Measurements from ENCODE around the gene MRPL34.
"Not testable (repeated sequence)": the region's sequence is repeated elsewhere in the genome, so short reads cannot be mapped to it uniquely, and the experiment has no call there.

The MRPL34 gene

DNA sequence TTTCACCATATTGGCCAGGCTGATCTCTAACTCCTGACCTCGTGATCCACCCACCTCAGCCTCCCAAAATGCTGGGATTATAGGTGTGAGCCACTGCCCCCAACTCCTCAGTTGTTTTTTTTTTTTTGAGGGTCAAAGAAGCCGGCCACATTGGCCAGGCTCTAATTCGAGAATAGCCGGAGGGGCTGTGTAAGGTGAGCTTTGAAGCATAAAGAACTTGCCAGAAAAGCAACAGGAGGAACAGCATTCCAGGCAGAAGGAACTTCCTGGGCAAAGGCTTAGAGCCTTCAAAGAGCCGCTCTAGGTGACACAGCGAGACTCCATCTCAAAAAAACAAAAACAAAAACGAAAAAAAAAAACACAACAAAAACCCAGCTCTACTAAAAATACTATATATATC lies 39.6 kb upstream of the MRPL34 start:
- Histone ChIP-seq H3K36me3 (replicated peaks; ENCODE audit: low read depth, low read length) (peaks cover 8% of the 10 kb centered on the region), H3K27me3 (ENCODE audit: low read depth, low read length) (no peaks in the 10 kb centered on the region), H3K4me2 (ENCODE audit: low read length) (peak overlapping the region; percentile 61), H3K4me3 (ENCODE audit: low read length) (peak overlapping the region; percentile 70; the same call in 1 of the 2 replicates), H3K9me3 (ENCODE audit: insufficient read depth, low read length) (no peaks in the 10 kb centered on the region), H4K20me1 (ENCODE audit: insufficient read depth, low read length) (no peaks in the 10 kb centered on the region), H3K79me2 (ENCODE audit: low read length) (peaks cover 17% of the 10 kb centered on the region), H3K4me1 (ENCODE audit: low read length) (peaks cover 12% of the 10 kb centered on the region), H3K27ac (ENCODE audit: low read length) (no peak overlapping the region), H2AFZ (ENCODE audit: low read depth, low read length) (no peak overlapping the region), H3K9ac (ENCODE audit: low read length) (no peak overlapping the region)
- TF ChIP-seq, protein P1, sequence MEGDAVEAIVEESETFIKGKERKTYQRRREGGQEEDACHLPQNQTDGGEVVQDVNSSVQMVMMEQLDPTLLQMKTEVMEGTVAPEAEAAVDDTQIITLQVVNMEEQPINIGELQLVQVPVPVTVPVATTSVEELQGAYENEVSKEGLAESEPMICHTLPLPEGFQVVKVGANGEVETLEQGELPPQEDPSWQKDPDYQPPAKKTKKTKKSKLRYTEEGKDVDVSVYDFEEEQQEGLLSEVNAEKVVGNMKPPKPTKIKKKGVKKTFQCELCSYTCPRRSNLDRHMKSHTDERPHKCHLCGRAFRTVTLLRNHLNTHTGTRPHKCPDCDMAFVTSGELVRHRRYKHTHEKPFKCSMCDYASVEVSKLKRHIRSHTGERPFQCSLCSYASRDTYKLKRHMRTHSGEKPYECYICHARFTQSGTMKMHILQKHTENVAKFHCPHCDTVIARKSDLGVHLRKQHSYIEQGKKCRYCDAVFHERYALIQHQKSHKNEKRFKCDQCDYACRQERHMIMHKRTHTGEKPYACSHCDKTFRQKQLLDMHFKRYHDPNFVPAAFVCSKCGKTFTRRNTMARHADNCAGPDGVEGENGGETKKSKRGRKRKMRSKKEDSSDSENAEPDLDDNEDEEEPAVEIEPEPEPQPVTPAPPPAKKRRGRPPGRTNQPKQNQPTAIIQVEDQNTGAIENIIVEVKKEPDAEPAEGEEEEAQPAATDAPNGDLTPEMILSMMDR (IDR thresholded peaks at IDR 0.05; ENCODE audit: low read depth, low read length) = no peak
- TF ChIP-seq EZH2phosphoT487 (IDR thresholded peaks at IDR 0.05; ENCODE audit: low read depth) = no peak

DNA sequence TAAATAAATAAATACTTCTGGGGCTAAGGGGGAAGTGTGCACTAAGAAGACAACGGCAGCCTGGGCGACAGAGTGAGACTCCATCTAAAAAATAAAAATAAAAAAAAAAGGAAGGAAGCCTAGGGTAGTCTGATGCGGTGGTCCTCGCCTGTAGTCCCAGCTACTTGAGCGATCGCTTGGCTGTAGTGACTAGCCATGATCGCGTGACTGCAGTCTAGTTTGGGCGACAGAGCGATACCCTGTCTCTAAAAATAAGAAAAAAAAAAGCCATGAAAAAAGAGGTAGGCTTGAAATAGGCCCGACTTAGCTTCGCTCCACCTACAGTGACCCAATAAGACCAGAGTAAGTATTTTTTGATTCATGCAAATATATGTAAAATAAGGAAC lies 39.1 kb upstream of the MRPL34 start:
- no peaks in the 10 kb centered on the region for H3K9me3 ChIP-seq (ENCODE audit: insufficient read depth, low read length)
- H3K4me1 ChIP-seq (ENCODE audit: low read length) = peaks cover 11% of the 10 kb centered on the region; the same call in 1 of the 2 replicates
- H3K9ac ChIP-seq (ENCODE audit: low read length) = peak overlapping the region; percentile 44
- H2AFZ ChIP-seq (ENCODE audit: low read depth, low read length) = peak overlapping the region; percentile 62; the same call in 1 of the 2 replicates
- H3K79me2 ChIP-seq (ENCODE audit: low read length) = peaks cover 17% of the 10 kb centered on the region
- peak overlapping the region; percentile 70 for H3K4me3 ChIP-seq (ENCODE audit: low read length)
- H3K27ac ChIP-seq (ENCODE audit: low read length) = peak overlapping the region; percentile 16; the same call in 1 of the 2 replicates
- no peak for TF ChIP-seq EZH2phosphoT487 (IDR thresholded peaks at IDR 0.05; ENCODE audit: low read depth)
- TF ChIP-seq, protein P1 (IDR thresholded peaks at IDR 0.05; ENCODE audit: low read depth, low read length) = no peak
- no peaks in the 10 kb centered on the region for H3K27me3 ChIP-seq (ENCODE audit: low read depth, low read length)
- H3K36me3 ChIP-seq (replicated peaks; ENCODE audit: low read depth, low read length) = peaks cover 14% of the 10 kb centered on the region
- no peaks in the 10 kb centered on the region for H4K20me1 ChIP-seq (ENCODE audit: insufficient read depth, low read length)
- peak overlapping the region; percentile 61 for H3K4me2 ChIP-seq (ENCODE audit: low read length)

DNA sequence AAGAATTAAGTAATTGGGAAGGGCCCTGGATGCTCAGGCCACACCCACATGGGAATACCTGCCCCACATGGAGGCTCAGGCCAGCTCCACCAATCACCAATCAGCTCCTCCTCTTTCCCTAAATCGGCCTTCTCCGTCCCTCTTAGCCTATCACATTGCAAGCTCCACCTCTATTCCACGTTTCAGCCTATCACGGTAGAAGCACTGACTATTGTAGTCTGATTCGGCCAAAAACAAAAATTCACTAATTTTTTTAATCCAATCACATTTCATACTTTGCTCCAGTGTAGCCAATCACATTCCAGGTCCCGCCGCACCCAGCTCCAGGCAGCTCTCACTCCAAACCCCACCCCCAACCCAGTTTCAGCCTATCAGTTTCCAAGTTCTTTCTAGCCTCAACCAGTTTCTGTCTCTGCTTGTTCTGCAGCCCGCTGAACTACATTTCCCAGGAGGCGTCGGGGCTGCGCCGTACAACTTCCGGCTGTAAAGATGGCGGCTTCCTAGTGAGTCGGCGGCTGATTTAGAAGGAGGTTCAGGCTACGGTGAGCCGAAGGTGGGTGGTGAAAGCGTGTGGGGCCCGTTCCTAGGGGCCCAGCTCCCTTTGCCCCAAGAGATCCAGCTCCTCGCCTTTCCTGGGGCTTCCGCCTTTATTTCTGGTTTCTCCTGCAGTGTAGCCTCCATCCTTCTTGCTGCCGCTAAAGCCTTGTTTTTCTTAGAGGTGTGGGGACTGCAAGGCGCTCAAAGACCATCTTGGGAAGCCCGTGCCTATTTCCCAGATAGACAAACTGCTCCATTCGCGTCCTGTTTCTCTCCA lies 38.5 kb upstream of the MRPL34 start, which contains the start of gene BABAM1:
TSS of gene BABAM1 (plus strand) at position 469 of the 814 bp plus-strand sequence. CDS start 1,364 bp downstream, outside the sequence.
- Histone ChIP-seq H3K4me2 (ENCODE audit: low read length) (peak within 1 kb of the TSS; percentile 99), H3K27me3 (ENCODE audit: low read depth, low read length) (no peaks in the 10 kb centered on the region), H3K4me1 (ENCODE audit: low read length) (peaks cover 11% of the 10 kb centered on the region; the same call in 1 of the 2 replicates), H3K9ac (ENCODE audit: low read length) (peak within 1 kb of the TSS; percentile 82), H3K27ac (ENCODE audit: low read length) (peak within 1 kb of the TSS; percentile 43), H3K9me3 (ENCODE audit: insufficient read depth, low read length) (no peaks in the 10 kb centered on the region), H3K36me3 (replicated peaks; ENCODE audit: low read depth, low read length) (peaks cover 14% of the 10 kb centered on the region), H4K20me1 (ENCODE audit: insufficient read depth, low read length) (no peaks in the 10 kb centered on the region), H2AFZ (ENCODE audit: low read depth, low read length) (peak within 1 kb of the TSS; percentile 70), H3K79me2 (ENCODE audit: low read length) (peaks cover 17% of the 10 kb centered on the region), H3K4me3 (ENCODE audit: low read length) (peak within 1 kb of the TSS; percentile 89)
- TF ChIP-seq, protein P1 (IDR thresholded peaks at IDR 0.05; ENCODE audit: low read depth, low read length) = no peak
- TF ChIP-seq EZH2phosphoT487 (IDR thresholded peaks at IDR 0.05; ENCODE audit: low read depth) = no peak

DNA sequence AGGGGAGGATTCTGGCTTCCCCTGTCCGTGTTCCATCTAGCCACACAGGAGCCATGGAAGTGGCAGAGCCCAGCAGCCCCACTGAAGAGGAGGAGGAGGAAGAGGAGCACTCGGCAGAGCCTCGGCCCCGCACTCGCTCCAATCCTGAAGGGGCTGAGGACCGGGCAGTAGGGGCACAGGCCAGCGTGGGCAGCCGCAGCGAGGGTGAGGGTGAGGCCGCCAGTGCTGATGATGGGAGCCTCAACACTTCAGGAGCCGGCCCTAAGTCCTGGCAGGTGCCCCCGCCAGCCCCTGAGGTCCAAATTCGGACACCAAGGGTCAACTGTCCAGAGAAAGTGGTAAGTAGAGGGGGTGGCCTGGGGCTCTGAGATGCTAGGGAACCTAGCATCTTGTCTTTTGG lies 36.9 kb upstream of the MRPL34 start:
- Histone ChIP-seq H3K4me2 (ENCODE audit: low read length) (0 out of 2 replicates have a peak overlapping the region, but pooled peaks have one; percentile 99), H3K9ac (ENCODE audit: low read length) (no peak overlapping the region), H2AFZ (ENCODE audit: low read depth, low read length) (no peak overlapping the region), H3K36me3 (replicated peaks; ENCODE audit: low read depth, low read length) (peaks cover 17% of the 10 kb centered on the region), H3K9me3 (ENCODE audit: insufficient read depth, low read length) (no peaks in the 10 kb centered on the region), H3K4me3 (ENCODE audit: low read length) (no peak overlapping the region), H3K27me3 (ENCODE audit: low read depth, low read length) (no peaks in the 10 kb centered on the region), H3K4me1 (ENCODE audit: low read length) (peaks cover 11% of the 10 kb centered on the region; the same call in 1 of the 2 replicates), H3K27ac (ENCODE audit: low read length) (no peak overlapping the region), H3K79me2 (ENCODE audit: low read length) (peaks cover 17% of the 10 kb centered on the region), H4K20me1 (ENCODE audit: insufficient read depth, low read length) (no peaks in the 10 kb centered on the region)
- TF ChIP-seq EZH2phosphoT487 (IDR thresholded peaks at IDR 0.05; ENCODE audit: low read depth) = no peak
- TF ChIP-seq, protein P1 (IDR thresholded peaks at IDR 0.05; ENCODE audit: low read depth, low read length) = no peak

DNA sequence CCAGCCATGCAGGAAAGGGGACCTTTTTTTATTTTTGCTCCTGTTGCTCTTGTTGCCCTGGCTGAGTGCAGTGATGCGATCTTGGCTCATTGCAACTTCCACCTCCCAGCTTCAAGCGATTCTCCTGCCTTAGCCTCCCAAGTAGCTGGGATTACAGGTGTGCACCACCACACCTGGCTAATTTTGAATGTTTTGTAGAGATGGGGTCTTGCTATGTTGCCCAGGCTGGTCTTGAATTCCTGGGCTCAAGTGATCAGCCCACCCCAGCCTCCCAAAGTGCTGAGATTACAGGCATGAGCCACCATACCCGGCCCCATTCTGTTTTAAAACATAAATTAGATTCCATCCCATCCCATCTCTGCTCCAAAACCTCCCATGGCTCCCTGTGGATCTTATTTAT lies 30.8 kb upstream of the MRPL34 start:
- not testable (repeated sequence) for H3K27ac ChIP-seq (ENCODE audit: low read length); H4K20me1 ChIP-seq (ENCODE audit: insufficient read depth, low read length); H3K4me1 ChIP-seq (ENCODE audit: low read length); H3K79me2 ChIP-seq (ENCODE audit: low read length); H3K9ac ChIP-seq (ENCODE audit: low read length); H3K4me2 ChIP-seq (ENCODE audit: low read length); H3K4me3 ChIP-seq (ENCODE audit: low read length); H3K9me3 ChIP-seq (ENCODE audit: insufficient read depth, low read length); H3K27me3 ChIP-seq (ENCODE audit: low read depth, low read length); H2AFZ ChIP-seq (ENCODE audit: low read depth, low read length)
- H3K36me3 ChIP-seq (replicated peaks; ENCODE audit: low read depth, low read length) = peaks cover 42% of the 10 kb centered on the region
